ENCODE results near the gene CCDC61.

Gene CCDC61

DNA sequence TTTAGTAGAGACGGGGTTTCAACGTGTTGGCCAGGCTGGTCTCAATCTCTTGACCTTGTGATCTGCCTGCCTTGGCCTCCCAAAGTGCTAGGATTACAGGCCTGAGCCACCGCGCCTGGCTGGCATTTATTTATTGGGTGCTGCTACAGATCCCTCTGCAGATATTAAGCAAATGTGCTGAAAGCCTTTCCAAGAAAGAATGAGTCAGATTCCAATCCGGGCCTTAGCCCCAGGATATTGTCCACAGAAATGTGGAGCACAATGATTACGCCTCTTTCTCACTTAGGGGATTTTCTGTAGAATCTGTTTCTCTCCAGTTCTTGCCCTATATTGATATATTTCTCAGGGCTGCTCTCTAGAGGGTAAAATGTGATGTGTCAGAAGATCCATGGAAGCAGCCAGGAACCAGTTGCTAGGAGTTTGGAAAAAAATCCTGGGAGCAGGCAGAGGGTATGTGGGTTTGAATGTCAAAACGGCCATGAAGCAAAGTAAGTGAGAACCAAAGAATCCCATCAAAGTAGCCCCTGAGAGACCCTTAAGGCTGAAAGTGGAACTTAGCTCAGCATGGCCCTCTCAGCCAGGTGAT, 70.3 kb downstream of the CCDC61 start:
- H3K4me1 ChIP-seq, result no peaks in the 10 kb centered on the region
- no peak overlapping the region for H2AFZ ChIP-seq
- no peaks in the 10 kb centered on the region for H3K79me2 ChIP-seq
- H3K9me3 ChIP-seq (ENCODE audit: control insufficient read depth, low read length), result no peaks in the 10 kb centered on the region
- no peak overlapping the region for H3K9ac ChIP-seq
- H3K27me3 ChIP-seq (ENCODE audit: control insufficient read depth, insufficient read depth, low read length), result no peaks in the 10 kb centered on the region
- no peak overlapping the region for H3K27ac ChIP-seq
- no peaks in the 10 kb centered on the region for H3K36me3 ChIP-seq (ENCODE audit: control insufficient read depth, insufficient read depth, low read length)
- TF ChIP-seq, protein P1, sequence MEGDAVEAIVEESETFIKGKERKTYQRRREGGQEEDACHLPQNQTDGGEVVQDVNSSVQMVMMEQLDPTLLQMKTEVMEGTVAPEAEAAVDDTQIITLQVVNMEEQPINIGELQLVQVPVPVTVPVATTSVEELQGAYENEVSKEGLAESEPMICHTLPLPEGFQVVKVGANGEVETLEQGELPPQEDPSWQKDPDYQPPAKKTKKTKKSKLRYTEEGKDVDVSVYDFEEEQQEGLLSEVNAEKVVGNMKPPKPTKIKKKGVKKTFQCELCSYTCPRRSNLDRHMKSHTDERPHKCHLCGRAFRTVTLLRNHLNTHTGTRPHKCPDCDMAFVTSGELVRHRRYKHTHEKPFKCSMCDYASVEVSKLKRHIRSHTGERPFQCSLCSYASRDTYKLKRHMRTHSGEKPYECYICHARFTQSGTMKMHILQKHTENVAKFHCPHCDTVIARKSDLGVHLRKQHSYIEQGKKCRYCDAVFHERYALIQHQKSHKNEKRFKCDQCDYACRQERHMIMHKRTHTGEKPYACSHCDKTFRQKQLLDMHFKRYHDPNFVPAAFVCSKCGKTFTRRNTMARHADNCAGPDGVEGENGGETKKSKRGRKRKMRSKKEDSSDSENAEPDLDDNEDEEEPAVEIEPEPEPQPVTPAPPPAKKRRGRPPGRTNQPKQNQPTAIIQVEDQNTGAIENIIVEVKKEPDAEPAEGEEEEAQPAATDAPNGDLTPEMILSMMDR (IDR thresholded peaks at IDR 0.05), result no peak
- H3K4me3 ChIP-seq (ENCODE audit: low read depth, low read length), result no peak overlapping the region
- H3K4me2 ChIP-seq (ENCODE audit: low read length), result no peak overlapping the region

DNA sequence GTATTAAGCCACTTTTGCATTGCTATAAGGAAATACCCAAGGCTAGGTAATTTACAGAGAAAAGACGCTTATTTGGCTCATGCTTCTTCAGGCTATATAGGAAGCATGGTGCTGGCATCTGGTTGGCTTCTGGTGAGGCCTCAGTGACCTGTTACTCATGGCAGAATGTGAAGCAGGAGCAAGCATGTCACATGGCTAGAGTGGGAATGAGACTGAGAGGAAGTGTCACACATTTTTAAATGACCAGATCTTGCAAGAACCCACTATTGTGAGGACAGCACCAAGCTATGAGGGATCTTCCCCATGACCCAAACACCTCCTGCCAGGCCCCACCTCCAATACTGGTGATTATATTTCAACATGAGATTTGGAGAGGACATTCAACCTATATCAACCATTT, 71.2 kb downstream of the CCDC61 start:
- Histone ChIP-seq H3K36me3 (ENCODE audit: control insufficient read depth, insufficient read depth, low read length) (no peaks in the 10 kb centered on the region), H3K4me2 (ENCODE audit: low read length) (no peak overlapping the region), H3K9me3 (ENCODE audit: control insufficient read depth, low read length) (no peaks in the 10 kb centered on the region), H3K79me2 (no peaks in the 10 kb centered on the region), H3K4me1 (no peaks in the 10 kb centered on the region), H3K9ac (no peak overlapping the region), H2AFZ (no peak overlapping the region), H3K27me3 (ENCODE audit: control insufficient read depth, insufficient read depth, low read length) (no peaks in the 10 kb centered on the region), H3K27ac (no peak overlapping the region), H3K4me3 (ENCODE audit: low read depth, low read length) (no peak overlapping the region)
- TF ChIP-seq, protein P1 (IDR thresholded peaks at IDR 0.05), result no peak

DNA sequence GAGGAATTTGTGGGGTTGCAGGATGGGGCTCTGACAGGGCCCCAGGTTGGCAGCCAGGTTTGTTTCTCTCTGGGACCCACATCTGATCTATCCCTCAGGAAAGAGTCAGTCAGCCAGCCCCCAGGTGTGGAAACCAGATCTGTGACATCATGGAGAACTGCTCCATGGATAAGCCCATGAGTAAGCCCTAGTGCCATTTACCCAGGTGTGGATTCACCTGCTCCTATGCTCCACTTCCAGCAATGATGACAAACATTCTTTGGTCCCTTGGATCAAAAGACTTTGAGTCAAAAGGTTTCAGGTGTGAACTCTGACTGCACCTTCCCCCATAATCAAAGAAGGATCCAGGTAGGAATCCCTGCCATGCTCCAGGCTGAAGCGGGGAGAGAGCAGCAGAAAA, 72.4 kb downstream of the CCDC61 start:
- no peak overlapping the region for H3K9ac ChIP-seq
- no peaks in the 10 kb centered on the region for H3K27me3 ChIP-seq (ENCODE audit: control insufficient read depth, insufficient read depth, low read length)
- H3K4me3 ChIP-seq (ENCODE audit: low read depth, low read length), result no peak overlapping the region
- H3K27ac ChIP-seq, result no peak overlapping the region
- TF ChIP-seq, protein P1 (IDR thresholded peaks at IDR 0.05), result no peak
- H3K4me2 ChIP-seq (ENCODE audit: low read length), result no peak overlapping the region
- H3K79me2 ChIP-seq, result no peaks in the 10 kb centered on the region
- no peaks in the 10 kb centered on the region for H3K4me1 ChIP-seq
- no peak overlapping the region for H2AFZ ChIP-seq
- H3K36me3 ChIP-seq (ENCODE audit: control insufficient read depth, insufficient read depth, low read length), result no peaks in the 10 kb centered on the region
- H3K9me3 ChIP-seq (ENCODE audit: control insufficient read depth, low read length), result no peaks in the 10 kb centered on the region
